Measurements from ENCODE around the gene PPP1CC. TPM values are rescaled to one million over a fixed set of nuclear protein-coding genes. Genes with fewer than 3 reads are reported as not detected.

Gene PPP1CC
- total and polyA plus RNA-seq, 2 of the 4 experiments (the other 2 are of a cell fraction): 71.0 to 126 TPM

- DNase-seq: no peak
- H3K4me3 ChIP-seq (ENCODE audit: insufficient read depth, low read depth, low read length): no peak overlapping the region
- H2AK9ac ChIP-seq (replicated peaks; ENCODE audit: low read depth, low read length, poor library complexity): no peak overlapping the region
- no peak overlapping the region for H2AFZ ChIP-seq (replicated peaks; ENCODE audit: low read length, poor library complexity)
- dilution Hi-C loops (cut with HindIII; ENCODE audit: low sequenced_read_pairs, unreplicated experiment) (no loop called here), in situ Hi-C loops (cut with MboI; ENCODE audit: low sequenced_read_pairs) (no loop called here), intact Hi-C loops (cut with micrococcal nuclease) (no loop called here)
- no peak for ATAC-seq (ENCODE audit: low read depth)
- peaks cover 11% of the 10 kb centered on the region; the same call in 1 of the 2 replicates for H4K20me1 ChIP-seq (ENCODE audit: insufficient read depth, low read length)
- ChIA-PET POLR2A (ENCODE audit: unreplicated experiment) (no interaction called here), CTCF (no interaction called here)
- no peaks in the 10 kb centered on the region for H3K27me3 ChIP-seq (ENCODE audit: control insufficient read depth, insufficient read depth, low read length)
- no peak overlapping the region for H3K56ac ChIP-seq (ENCODE audit: extremely low read depth, insufficient read depth, low read length)
- H3K9me3 ChIP-seq (ENCODE audit: control insufficient read depth, insufficient read depth, low read length): no peaks in the 10 kb centered on the region
- no peak overlapping the region for H4K5ac ChIP-seq (ENCODE audit: low read depth, low read length)
- H3K14ac ChIP-seq (replicated peaks; ENCODE audit: low read depth, low read length): no peak overlapping the region
- H2BK5ac ChIP-seq (ENCODE audit: low read depth, low read length, poor library complexity, severe bottlenecking): no peak overlapping the region
- H3K4me2 ChIP-seq (ENCODE audit: low read depth, low read length): no peak overlapping the region
- peaks cover 12% of the 10 kb centered on the region; the same call in 1 of the 2 replicates for H3K9me1 ChIP-seq (ENCODE audit: insufficient read depth, low read length)
- no peaks in the 10 kb centered on the region for H3K4me1 ChIP-seq (ENCODE audit: control insufficient read depth, insufficient read depth, low read length)
- no peak overlapping the region for H3K18ac ChIP-seq (ENCODE audit: low read depth, low read length)
- H2BK15ac ChIP-seq (ENCODE audit: low read depth, low read length): no peak overlapping the region
- no peak overlapping the region for H3K23ac ChIP-seq (ENCODE audit: low read depth, low read length)
- no peak overlapping the region for H2BK120ac ChIP-seq (ENCODE audit: low read depth, low read length)
- no peak overlapping the region for H3K4ac ChIP-seq (ENCODE audit: low read depth, low read length)
- peaks cover 25% of the 10 kb centered on the region for H3K36me3 ChIP-seq (ENCODE audit: control insufficient read depth, insufficient read depth, low read length)
- no peak overlapping the region for H2BK20ac ChIP-seq (ENCODE audit: low read depth, low read length)
- H3K9ac ChIP-seq (ENCODE audit: low read depth, low read length): no peak overlapping the region
- no peak overlapping the region for H3K27ac ChIP-seq (ENCODE audit: insufficient read depth, low read length)
- TF ChIP-seq, protein P1, sequence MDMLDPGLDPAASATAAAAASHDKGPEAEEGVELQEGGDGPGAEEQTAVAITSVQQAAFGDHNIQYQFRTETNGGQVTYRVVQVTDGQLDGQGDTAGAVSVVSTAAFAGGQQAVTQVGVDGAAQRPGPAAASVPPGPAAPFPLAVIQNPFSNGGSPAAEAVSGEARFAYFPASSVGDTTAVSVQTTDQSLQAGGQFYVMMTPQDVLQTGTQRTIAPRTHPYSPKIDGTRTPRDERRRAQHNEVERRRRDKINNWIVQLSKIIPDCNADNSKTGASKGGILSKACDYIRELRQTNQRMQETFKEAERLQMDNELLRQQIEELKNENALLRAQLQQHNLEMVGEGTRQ (IDR thresholded peaks at IDR 0.05; ENCODE audit: low read depth, low read length): no peak
- TF ChIP-seq RFX5 (IDR thresholded peaks at IDR 0.05; ENCODE audit: low read depth, low read length): no peak
- no peak for TF ChIP-seq CHD1 (IDR thresholded peaks at IDR 0.05; ENCODE audit: low read depth, low read length)
- TF ChIP-seq POLR2A (IDR thresholded peaks at IDR 0.05; ENCODE audit: low read depth, low read length): no peak
- no peak for TF ChIP-seq MAZ (IDR thresholded peaks at IDR 0.05; ENCODE audit: borderline replicate concordance, low read depth, low read length)
- no peak for TF ChIP-seq MXI1 (IDR thresholded peaks at IDR 0.05; ENCODE audit: borderline replicate concordance, low read depth, low read length)
- whole genome bisulfite sequencing, 2 experiments (ENCODE audit: extremely low coverage in 2 of 2, insufficient read length in 1 of 2): 83% methylated on average over 1 of the region's 3 CpGs; no CpG with 5 or more reads in 1 of the 2 experiments
- H2AK5ac ChIP-seq (ENCODE audit: low read depth, low read length): no peak overlapping the region
- no peak overlapping the region for H4K8ac ChIP-seq (ENCODE audit: low read depth in 2 of 2, low read length in 2 of 2)
- H4K91ac ChIP-seq (ENCODE audit: insufficient read depth, low read depth, low read length): no peak overlapping the region
- H3K79me1 ChIP-seq (ENCODE audit: low read depth in 1 of 2, low read length in 2 of 2): peaks cover 0 to 8% of the 10 kb centered on the region in 2 experiments; a peak in 2 of 4 replicates
- BruUV-seq (replicated peaks): no TSS peak
Observed at GRCh38 chr12:110717037-110717436, 25.7 kb downstream of the PPP1CC start.
